HEK293T (cell line): Measurements from ENCODE around the gene GMPPB.

Source experiments
- CTCF ChIA-PET: fragments of 350-600 bp; formaldehyde crosslinking; extraction: SDS; loops from one replicate; lab custom pipeline; 2021; ENCODE audit warnings: antibody characterized with exemption, inconsistent platforms; lab: Yijun Ruan, JAX
- POLR2A ChIA-PET: fragments of 350-600 bp; formaldehyde crosslinking; extraction: SDS; loops from one replicate; lab custom pipeline; 2020; ENCODE audit warnings: antibody characterized with exemption, inconsistent platforms; lab: Yijun Ruan, JAX
- DNase-seq: peaks from one replicate; pipeline ENCODE4 v3.0.0; 2012; ENCODE audit warnings: mixed read lengths; ENCODE audit errors: extremely low spot score
- ARNT ChIP-seq: fragments of 450-650 bp; IDR thresholded peaks from 2 replicates; pipeline ENCODE4 v1.6.1; 2017; ENCODE audit warnings: mild to moderate bottlenecking
- BHLHE40 ChIP-seq: fragments of 450-650 bp; IDR thresholded peaks from 2 replicates; pipeline ENCODE4 v1.6.1; 2016; ENCODE audit warnings: mild to moderate bottlenecking, moderate library complexity, borderline replicate concordance
- CTBP1 ChIP-seq: fragments of 450-650 bp; IDR thresholded peaks from 2 replicates; pipeline ENCODE4 v1.6.1; 2016; ENCODE audit warnings: borderline replicate concordance
- ELF4 ChIP-seq: fragments of 450-650 bp; IDR thresholded peaks from 2 replicates; pipeline ENCODE4 v1.6.1; 2017; ENCODE audit warnings: antibody characterized with exemption
- FOXA1 ChIP-seq: fragments of 450-650 bp; IDR thresholded peaks from 2 replicates; pipeline ENCODE4 v1.6.1; 2016; ENCODE audit warnings: mild to moderate bottlenecking
- FOXK2 ChIP-seq: fragments of 450-650 bp; IDR thresholded peaks from 2 replicates; pipeline ENCODE4 v1.6.1; 2016; ENCODE audit warnings: mild to moderate bottlenecking
- FOXM1 ChIP-seq: fragments of 450-650 bp; IDR thresholded peaks from 2 replicates; pipeline ENCODE4 v1.6.1; 2017; ENCODE audit warnings: mild to moderate bottlenecking, borderline replicate concordance
- HDGF ChIP-seq: fragments of 450-650 bp; IDR thresholded peaks from 2 replicates; pipeline ENCODE4 v1.6.1; 2017; ENCODE audit warnings: antibody characterized with exemption, borderline replicate concordance
- L3MBTL2 ChIP-seq: fragments of 450-650 bp; conservative IDR thresholded peaks from 2 replicates; pipeline ENCODE4 v1.6.1; 2016; ENCODE audit warnings: mild to moderate bottlenecking
- LEF1 ChIP-seq: fragments of 450-650 bp; IDR thresholded peaks from 2 replicates; pipeline ENCODE4 v1.6.1; 2017; ENCODE audit warnings: mild to moderate bottlenecking, borderline replicate concordance
- NFRKB ChIP-seq: fragments of 450-650 bp; IDR thresholded peaks from 2 replicates; pipeline ENCODE4 v1.6.1; 2016; ENCODE audit warnings: mild to moderate bottlenecking, moderate library complexity
- PKNOX1 ChIP-seq: fragments of 450-650 bp; IDR thresholded peaks from 2 replicates; pipeline ENCODE4 v1.6.1; 2016
- SP1 ChIP-seq: fragments of 450-650 bp; IDR thresholded peaks from 2 replicates; pipeline ENCODE4 v1.6.1; 2017
- SUZ12 ChIP-seq: fragments of 450-650 bp; IDR thresholded peaks from 2 replicates; pipeline ENCODE4 v1.6.1; 2016; ENCODE audit warnings: mild to moderate bottlenecking
- TARDBP ChIP-seq: fragments of 450-650 bp; IDR thresholded peaks from 2 replicates; pipeline ENCODE4 v1.6.1; 2016
- ZNF384 ChIP-seq: fragments of 450-650 bp; IDR thresholded peaks from 2 replicates; pipeline ENCODE4 v1.6.1; 2016

The GMPPB gene

DNA sequence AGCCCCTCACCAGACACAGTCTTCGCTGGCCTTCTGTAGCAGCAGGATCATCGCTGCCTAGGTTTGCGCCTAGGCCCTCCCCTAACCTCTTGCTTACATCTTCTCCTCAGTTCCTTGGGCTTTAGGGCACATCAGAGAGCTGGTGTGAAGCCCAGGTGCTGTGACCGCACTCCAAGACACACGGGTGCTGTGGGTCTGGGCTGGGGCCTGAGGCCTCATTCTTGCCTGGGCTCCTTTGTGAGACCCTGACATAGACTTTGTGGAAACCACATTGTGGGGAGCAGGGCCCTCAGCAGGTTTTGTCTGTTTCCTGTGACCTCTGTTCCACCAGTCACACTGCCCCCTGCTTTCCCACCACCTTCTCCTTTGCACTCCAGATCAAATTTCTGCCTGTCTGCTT, 12.3 kb downstream of the GMPPB start:
- TF ChIP-seq BHLHE40 (no peak), FOXA1 (no peak), L3MBTL2 (no peak), PKNOX1 (no peak), SUZ12 (no peak), ARNT (no peak), ZNF384 (no peak), ELF4 (no peak), NFRKB (no peak), CTBP1 (no peak), FOXK2 (no peak), HDGF (no peak), FOXM1 (no peak), TARDBP (no peak), LEF1 (no peak), SP1 (no peak)
- DNase-seq, result no peak
- CTCF ChIA-PET, result interaction anchor here (0.6 to 1.3 kb wide), 3 partner anchors 127 to 191 kb away, joined by 3 to 9 read pairs (median 4); no protein-coding TSS in a partner anchor
- POLR2A ChIA-PET, result interaction anchor here (0.9 kb wide), 1 partner anchor 242 kb away, joined by 3 read pairs; no protein-coding TSS in a partner anchor

DNA sequence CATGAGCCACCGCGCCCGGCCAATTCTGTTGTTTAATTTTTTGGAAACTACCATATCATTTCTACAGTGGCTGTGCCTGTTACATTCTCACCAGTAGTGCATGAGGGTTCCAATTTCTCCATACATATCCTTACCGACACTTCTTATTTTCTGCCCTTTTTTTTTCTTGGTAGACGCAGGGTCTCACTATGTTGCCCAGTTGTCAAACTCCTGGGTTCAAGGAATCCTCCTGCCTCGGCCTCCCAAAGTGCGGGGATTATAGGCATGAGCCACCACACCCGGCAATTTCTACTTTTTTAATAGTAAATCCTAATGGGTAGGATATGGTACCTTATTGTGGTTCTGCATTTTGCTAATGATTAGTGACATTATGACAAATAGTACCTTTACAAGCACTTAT, 13.9 kb downstream of the GMPPB start:
- no peak for DNase-seq
- CTCF ChIA-PET, result no interaction called here
- POLR2A ChIA-PET, result no interaction called here
- TF ChIP-seq CTBP1 (no peak), ELF4 (no peak), L3MBTL2 (no peak), SP1 (no peak), SUZ12 (no peak), FOXK2 (no peak), ZNF384 (no peak), ARNT (no peak), FOXM1 (no peak), FOXA1 (no peak), BHLHE40 (no peak), LEF1 (no peak), HDGF (no peak), PKNOX1 (no peak), NFRKB (no peak), TARDBP (no peak)

GRCh38 chr3:49707113-49707480, 16.7 kb downstream of the GMPPB start:
- CTCF ChIA-PET, result no interaction called here

DNA sequence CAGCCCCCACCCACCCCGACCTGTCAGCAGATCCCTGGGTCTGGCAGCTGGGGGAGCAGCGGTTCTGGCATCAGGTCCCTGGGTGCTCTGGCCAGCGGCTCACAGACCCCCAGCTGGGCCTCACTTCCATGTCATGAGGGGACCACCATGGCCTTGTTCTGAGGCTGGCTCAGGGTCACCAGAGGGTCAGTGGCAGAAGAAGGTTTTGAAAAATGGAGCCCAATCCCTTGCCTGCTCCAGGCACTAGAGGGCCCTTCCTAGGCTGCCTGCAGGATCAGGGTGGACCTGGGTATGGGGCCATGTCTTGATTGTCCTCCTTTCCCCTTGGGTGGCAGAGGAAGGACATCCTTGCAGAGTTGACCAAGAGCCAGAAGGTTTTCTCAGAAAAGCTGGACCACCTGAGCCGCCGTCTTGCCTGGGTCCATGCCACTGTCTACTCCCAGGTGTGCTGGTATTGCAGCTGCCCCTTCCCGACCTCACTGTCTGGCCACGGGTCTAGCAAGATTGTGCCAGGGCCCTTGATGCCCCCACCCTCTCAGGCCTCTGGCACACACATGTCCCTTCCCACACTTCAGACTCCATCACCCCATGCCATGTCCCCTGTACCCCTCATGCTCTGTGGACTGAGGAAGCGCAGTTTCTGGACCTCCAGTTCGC, 17.2 kb downstream of the GMPPB start:
- no peak for DNase-seq
- POLR2A ChIA-PET, result interaction anchor here (1.0 kb wide), 1 partner anchor 16 kb away, joined by 4 read pairs; no protein-coding TSS in a partner anchor
- TF ChIP-seq SUZ12 (no peak), BHLHE40 (no peak), FOXK2 (no peak), L3MBTL2 (no peak), ARNT (no peak), SP1 (no peak), CTBP1 (no peak), FOXA1 (no peak), FOXM1 (no peak), LEF1 (no peak)
- CTCF ChIA-PET, result no interaction called here

More at GRCh38 chr3:49707113-49707480, 16.7 kb downstream of the GMPPB start:
- no peak for TF ChIP-seq BHLHE40
- TF ChIP-seq ARNT, result no peak
- TF ChIP-seq FOXM1, result no peak
- no peak for TF ChIP-seq SUZ12
- POLR2A ChIA-PET, result no interaction called here
- no peak for DNase-seq

- CTCF ChIA-PET, result no interaction called here
- POLR2A ChIA-PET, result interaction anchor here (1.0 kb wide), 1 partner anchor 17 kb away, joined by 4 read pairs; no protein-coding TSS in a partner anchor
- no peak for DNase-seq
- TF ChIP-seq ZNF384, result no peak
- no peak for TF ChIP-seq L3MBTL2
- TF ChIP-seq FOXA1, result no peak
- no peak for TF ChIP-seq FOXM1
- TF ChIP-seq NFRKB, result no peak
- TF ChIP-seq ARNT, result no peak
- no peak for TF ChIP-seq BHLHE40
- no peak for TF ChIP-seq TARDBP
- TF ChIP-seq SP1, result no peak
- TF ChIP-seq LEF1, result no peak
- no peak for TF ChIP-seq ELF4
Observed at GRCh38 chr3:49705390-49705960, 18.3 kb downstream of the GMPPB start.

DNA sequence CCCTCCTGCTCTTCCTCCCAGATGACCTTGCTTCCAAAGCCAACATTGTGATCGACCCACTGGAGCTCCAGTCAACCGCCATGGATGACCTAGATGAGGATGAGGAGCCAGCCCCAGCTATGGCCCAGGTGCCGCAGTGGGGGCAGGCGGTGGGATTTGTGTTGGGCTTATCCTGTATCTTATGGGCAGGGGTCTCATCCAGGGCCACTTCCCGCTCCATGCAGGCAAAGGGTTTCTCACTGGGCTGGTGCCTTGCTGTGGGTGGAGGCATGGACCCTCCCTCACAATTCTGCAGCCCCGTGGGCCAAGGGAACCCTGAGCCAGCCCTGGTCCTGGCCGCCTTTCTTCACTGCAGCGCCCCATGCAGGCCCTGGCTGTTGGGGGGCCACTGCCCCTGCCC, 19.1 kb downstream of the GMPPB start:
- DNase-seq, result no peak
- POLR2A ChIA-PET, result no interaction called here
- TF ChIP-seq FOXM1 (no peak), FOXK2 (no peak), ELF4 (no peak), ARNT (no peak), SUZ12 (no peak), LEF1 (no peak), CTBP1 (no peak), FOXA1 (no peak), TARDBP (no peak)
- CTCF ChIA-PET, result no interaction called here
